ENCODE results near the gene HOMER1. TPM values are rescaled to one million over a fixed set of nuclear protein-coding genes. Genes with fewer than 3 reads are reported as not detected.

HOMER1 gene, protein sequence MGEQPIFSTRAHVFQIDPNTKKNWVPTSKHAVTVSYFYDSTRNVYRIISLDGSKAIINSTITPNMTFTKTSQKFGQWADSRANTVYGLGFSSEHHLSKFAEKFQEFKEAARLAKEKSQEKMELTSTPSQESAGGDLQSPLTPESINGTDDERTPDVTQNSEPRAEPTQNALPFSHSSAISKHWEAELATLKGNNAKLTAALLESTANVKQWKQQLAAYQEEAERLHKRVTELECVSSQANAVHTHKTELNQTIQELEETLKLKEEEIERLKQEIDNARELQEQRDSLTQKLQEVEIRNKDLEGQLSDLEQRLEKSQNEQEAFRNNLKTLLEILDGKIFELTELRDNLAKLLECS
- 1 to 10 TPM; 2.0 to 5.1 (median 2.9) TPM for total RNA-seq (2021; fragmentation: NEBNext Ultra II Directional; extraction: Animal tissue kit (Norgen Biotek cat#: 25700))
- long read RNA-seq, partial matches to known transcripts = 0 of 2 reads
- long read RNA-seq, other reads (novel, unspliced or antisense) = 2 of 2 reads

DNA sequence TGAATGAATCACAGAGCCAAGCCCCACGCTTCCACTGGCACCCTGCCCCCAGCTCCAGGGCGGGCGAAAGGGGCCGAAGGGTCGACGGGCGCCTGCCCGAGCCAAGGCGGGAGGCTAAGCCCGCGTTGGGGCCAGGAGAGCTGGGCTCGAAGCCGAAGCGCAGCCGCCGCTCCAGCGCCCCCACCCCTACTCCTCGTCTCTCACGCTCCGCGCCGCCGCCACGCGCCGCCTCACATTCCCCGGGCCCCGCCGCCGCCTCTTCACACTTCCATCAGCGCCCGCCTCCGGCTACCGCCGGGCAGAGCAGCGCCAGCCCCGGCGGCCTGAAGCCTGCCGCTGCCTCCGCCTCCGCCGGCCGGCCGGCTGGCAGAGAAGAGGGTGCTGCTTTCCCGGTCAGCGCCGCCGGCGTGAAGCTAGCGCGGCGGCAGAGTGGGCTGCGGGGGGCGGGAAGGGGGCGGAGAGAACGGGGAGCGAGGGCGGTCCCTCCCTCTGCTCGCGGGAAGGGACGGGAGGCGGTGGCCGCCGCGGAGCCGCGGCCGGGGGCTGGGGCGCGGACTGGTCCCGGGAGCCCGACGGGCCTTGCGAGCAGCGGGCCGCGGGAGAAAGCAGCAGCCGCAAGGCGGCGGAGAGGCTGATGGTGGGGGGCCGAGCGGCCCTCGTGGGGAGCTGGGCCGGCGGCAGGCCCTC, at the start of gene HOMER1:
Gene HOMER1, minus strand, starts transcription at position 431 of the 687 bp plus-strand sequence. CDS start 1,360 bp downstream, outside the sequence.
- peak within 1 kb of the TSS; percentile 94 for H3K4me3 Mint-ChIP-seq
- TF ChIP-seq, protein P1, sequence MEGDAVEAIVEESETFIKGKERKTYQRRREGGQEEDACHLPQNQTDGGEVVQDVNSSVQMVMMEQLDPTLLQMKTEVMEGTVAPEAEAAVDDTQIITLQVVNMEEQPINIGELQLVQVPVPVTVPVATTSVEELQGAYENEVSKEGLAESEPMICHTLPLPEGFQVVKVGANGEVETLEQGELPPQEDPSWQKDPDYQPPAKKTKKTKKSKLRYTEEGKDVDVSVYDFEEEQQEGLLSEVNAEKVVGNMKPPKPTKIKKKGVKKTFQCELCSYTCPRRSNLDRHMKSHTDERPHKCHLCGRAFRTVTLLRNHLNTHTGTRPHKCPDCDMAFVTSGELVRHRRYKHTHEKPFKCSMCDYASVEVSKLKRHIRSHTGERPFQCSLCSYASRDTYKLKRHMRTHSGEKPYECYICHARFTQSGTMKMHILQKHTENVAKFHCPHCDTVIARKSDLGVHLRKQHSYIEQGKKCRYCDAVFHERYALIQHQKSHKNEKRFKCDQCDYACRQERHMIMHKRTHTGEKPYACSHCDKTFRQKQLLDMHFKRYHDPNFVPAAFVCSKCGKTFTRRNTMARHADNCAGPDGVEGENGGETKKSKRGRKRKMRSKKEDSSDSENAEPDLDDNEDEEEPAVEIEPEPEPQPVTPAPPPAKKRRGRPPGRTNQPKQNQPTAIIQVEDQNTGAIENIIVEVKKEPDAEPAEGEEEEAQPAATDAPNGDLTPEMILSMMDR (IDR thresholded peaks at IDR 0.05) = peak; percentile 23; the same call in 1 of the 2 replicates
- peaks cover 8% of the 10 kb centered on the region for H3K27me3 Mint-ChIP-seq (ENCODE audit: insufficient read depth)
- H3K27ac Mint-ChIP-seq = peak within 1 kb of the TSS; percentile 93
- H3K4me1 Mint-ChIP-seq (ENCODE audit: low read depth) = peaks cover 37% of the 10 kb centered on the region
- H3K9me3 Mint-ChIP-seq = no peaks in the 10 kb centered on the region
- peak; percentile 38 for DNase-seq
- H3K36me3 Mint-ChIP-seq (ENCODE audit: low read depth) = no peaks in the 10 kb centered on the region

DNA sequence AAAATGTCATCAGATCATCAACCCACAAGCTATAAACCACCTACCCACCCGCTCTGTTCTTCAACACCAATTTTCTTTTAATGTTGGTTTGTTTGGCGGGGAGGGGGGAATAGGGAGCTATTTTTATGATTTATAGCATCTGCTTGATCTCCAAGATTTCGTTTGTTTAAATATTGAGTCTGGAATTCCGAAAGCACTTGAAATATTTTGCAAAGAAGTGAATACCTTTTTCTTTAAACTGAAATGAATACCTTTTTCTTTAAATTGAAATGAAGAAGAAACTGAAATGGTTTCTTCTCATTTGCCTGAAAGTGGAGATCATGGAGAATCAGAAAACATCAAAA, 49.3 kb upstream of the HOMER1 start:
- TF ChIP-seq, protein P1 (IDR thresholded peaks at IDR 0.05) = no peak
- H3K27ac Mint-ChIP-seq = peak overlapping the region; percentile 93
- peaks cover 59% of the 10 kb centered on the region for H3K4me1 Mint-ChIP-seq (ENCODE audit: low read depth)
- H3K9me3 Mint-ChIP-seq = no peaks in the 10 kb centered on the region
- no peaks in the 10 kb centered on the region for H3K36me3 Mint-ChIP-seq (ENCODE audit: low read depth)
- peak overlapping the region; percentile 65; the same call in 1 of the 2 replicates for H3K4me3 Mint-ChIP-seq
- H3K27me3 Mint-ChIP-seq (ENCODE audit: insufficient read depth) = no peaks in the 10 kb centered on the region
- DNase-seq = no peak

DNA sequence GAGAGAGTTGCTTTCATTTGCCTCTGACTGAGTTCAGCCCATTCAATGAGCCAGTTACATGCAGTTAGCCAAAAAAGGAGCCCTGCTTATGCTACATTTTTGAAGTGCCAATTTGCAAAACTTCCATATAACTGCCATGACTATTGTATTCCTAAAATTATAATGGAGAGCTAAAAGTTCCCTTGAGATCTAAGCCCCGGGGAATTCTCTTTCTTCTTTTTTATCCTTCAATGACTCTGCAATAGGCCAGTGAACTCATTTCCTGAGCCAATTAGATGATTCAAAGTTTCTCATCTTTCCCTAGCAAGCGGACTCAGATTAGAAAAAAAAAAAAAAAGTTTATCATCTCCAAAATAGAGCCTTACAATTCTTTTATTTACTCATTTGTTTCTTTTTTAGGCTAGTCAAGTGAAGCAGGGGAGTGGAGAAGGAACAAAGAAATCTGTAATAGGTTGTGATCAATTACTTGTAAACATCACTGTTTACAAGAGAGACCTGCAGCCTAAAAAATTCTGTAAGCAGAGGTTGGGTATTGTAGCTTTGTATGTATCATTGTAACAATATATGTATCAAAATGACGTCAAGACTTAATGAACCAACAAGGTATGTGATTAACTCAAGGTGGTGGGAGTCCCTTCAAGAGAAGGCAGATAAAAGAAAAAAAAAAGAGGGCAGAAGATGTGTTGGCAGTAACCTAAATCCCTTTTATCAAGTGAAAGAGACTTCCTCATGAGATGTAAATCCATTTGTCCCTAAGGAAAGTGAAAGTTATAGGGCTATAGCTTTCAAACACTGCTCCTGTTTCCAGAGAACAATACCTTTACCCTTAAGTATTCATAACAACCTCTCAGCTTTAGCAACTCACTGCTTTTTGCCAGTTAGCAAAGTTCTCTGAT, 48.7 kb upstream of the HOMER1 start:
- H3K27me3 Mint-ChIP-seq (ENCODE audit: insufficient read depth) = no peaks in the 10 kb centered on the region
- peaks cover 56% of the 10 kb centered on the region for H3K4me1 Mint-ChIP-seq (ENCODE audit: low read depth)
- H3K4me3 Mint-ChIP-seq = peak overlapping the region; percentile 65
- no peaks in the 10 kb centered on the region for H3K9me3 Mint-ChIP-seq
- peak; percentile 73 for DNase-seq
- TF ChIP-seq, protein P1 (IDR thresholded peaks at IDR 0.05) = no peak
- no peaks in the 10 kb centered on the region for H3K36me3 Mint-ChIP-seq (ENCODE audit: low read depth)
- peak overlapping the region; percentile 93 for H3K27ac Mint-ChIP-seq

DNA sequence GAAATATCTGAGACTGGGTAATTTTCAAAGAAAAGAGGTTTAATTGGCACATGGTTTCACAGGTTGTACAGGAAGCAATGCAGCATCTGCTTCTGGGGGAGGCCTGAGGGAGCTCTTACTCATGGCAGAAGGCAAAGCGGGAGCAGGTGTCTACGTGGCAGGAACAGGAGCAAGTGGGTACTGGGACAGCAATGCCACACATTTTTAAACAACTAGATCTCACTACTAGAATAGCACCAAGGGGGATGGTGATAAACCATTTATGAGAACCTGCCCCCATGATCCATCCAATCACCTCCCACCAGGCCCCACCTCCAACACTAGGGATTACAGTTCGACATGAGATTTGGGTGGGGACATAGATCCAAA, 47.6 kb upstream of the HOMER1 start:
- peak overlapping the region; percentile 93 for H3K27ac Mint-ChIP-seq
- H3K4me3 Mint-ChIP-seq = peak overlapping the region; percentile 79
- H3K27me3 Mint-ChIP-seq (ENCODE audit: insufficient read depth) = no peaks in the 10 kb centered on the region
- H3K9me3 Mint-ChIP-seq = no peaks in the 10 kb centered on the region
- DNase-seq = no peak
- no peaks in the 10 kb centered on the region for H3K36me3 Mint-ChIP-seq (ENCODE audit: low read depth)
- H3K4me1 Mint-ChIP-seq (ENCODE audit: low read depth) = peaks cover 62% of the 10 kb centered on the region
- TF ChIP-seq, protein P1 (IDR thresholded peaks at IDR 0.05) = no peak
